GM06990 (cell line): ENCODE results near the gene ADARB2.

ENCODE experiments used
- DNase-seq: peaks from one replicate; pipeline ENCODE4 v3.0.0-alpha.2; 2011; ENCODE audit not compliant: insufficient read length; ENCODE audit errors: extremely low read depth
- H3K27me3 ChIP-seq: replicated peaks from 2 replicates; pipeline ENCODE4 v1.6.0; 2011; ENCODE audit warnings: low read length; ENCODE audit not compliant: control insufficient read depth, insufficient read depth
- H3K36me3 ChIP-seq: 2 replicates; pipeline ENCODE4 v1.5.1; 2011; ENCODE audit warnings: low read length; ENCODE audit not compliant: control insufficient read depth, insufficient read depth
- H3K4me3 ChIP-seq: replicated peaks from 2 replicates; pipeline ENCODE4 v1.5.1; 2011; ENCODE audit warnings: low read depth, mild to moderate bottlenecking, control low read depth, low read length
- TF ChIP-seq, protein P1 (sequence below): IDR thresholded peaks from 2 replicates; pipeline ENCODE4 v1.5.1; 2011; ENCODE audit warnings: low read length, control low read depth, mild to moderate bottlenecking, inconsistent platforms; ENCODE audit not compliant: insufficient read depth, poor library complexity, severe bottlenecking

Gene ADARB2

DNA sequence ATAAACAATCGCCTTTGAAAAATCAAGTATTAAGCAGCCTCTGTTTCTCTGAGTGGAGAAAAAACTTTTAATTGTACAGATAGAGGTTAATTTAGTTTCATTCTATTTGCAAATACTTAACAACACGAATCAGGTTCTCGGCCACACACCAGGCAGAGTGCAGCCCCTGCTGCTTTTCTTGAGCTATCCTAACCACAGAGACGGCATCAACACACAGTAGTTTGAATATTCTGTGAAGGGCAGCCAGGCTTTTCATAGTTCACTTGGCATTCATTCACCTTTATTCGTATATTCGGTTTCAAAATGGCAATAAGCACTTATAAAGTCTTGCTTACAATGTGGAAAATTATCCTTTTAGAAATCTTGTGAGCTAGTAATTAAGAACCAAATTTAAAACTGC, 5.7 kb downstream of the ADARB2 start:
- DNase-seq, result no peak
- Histone ChIP-seq H3K4me3 (no peak overlapping the region), H3K27me3 (no peaks in the 10 kb centered on the region), H3K36me3 (no peaks in the 10 kb centered on the region)
- TF ChIP-seq, protein P1, sequence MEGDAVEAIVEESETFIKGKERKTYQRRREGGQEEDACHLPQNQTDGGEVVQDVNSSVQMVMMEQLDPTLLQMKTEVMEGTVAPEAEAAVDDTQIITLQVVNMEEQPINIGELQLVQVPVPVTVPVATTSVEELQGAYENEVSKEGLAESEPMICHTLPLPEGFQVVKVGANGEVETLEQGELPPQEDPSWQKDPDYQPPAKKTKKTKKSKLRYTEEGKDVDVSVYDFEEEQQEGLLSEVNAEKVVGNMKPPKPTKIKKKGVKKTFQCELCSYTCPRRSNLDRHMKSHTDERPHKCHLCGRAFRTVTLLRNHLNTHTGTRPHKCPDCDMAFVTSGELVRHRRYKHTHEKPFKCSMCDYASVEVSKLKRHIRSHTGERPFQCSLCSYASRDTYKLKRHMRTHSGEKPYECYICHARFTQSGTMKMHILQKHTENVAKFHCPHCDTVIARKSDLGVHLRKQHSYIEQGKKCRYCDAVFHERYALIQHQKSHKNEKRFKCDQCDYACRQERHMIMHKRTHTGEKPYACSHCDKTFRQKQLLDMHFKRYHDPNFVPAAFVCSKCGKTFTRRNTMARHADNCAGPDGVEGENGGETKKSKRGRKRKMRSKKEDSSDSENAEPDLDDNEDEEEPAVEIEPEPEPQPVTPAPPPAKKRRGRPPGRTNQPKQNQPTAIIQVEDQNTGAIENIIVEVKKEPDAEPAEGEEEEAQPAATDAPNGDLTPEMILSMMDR, result no peak

DNA sequence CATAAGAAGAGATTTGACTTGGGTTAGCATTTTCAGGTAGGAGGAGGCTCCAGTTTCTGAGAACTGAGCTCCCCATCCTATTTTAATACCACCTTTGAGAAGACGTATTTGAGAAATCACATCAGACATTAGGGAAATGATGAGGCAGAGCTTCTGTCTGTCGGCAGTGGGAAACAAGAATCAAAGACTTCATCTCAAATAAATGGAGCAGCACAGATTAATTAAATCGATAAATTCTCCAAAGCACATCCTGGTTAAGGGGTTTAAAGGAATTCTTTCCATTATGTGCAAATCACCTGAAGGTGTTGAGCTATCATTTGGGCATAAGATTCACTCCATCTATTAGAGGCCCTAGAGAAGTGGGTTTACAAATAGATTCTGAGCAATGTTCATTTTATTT, 7.6 kb downstream of the ADARB2 start:
- TF ChIP-seq, protein P1, result no peak
- DNase-seq, result no peak
- Histone ChIP-seq H3K27me3 (no peaks in the 10 kb centered on the region), H3K4me3 (0 out of 2 replicates have a peak overlapping the region, but pooled peaks have one; percentile 14), H3K36me3 (peaks cover 1% of the 10 kb centered on the region; the same call in 1 of the 2 replicates)

DNA sequence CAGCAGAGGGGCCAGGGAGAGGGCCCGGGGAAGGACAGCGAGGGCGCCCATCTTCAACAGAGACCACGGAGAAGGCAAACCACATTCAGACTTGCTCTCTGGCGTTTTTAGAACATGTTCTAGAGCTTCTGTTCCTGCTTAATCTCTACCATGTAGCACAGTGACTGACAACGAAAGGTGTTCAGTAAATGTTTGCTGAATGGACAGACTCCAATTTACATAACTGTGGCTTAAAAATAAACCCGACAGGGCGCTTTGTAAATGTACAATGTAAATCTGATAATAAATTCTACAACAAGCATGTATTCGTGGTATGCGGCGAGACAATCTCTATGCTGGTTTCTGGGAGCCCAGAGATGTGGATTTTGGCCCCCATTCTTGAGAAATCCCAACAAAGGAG, 10.5 kb downstream of the ADARB2 start:
- TF ChIP-seq, protein P1, result no peak
- Histone ChIP-seq H3K4me3 (no peak overlapping the region), H3K36me3 (peaks cover 4% of the 10 kb centered on the region), H3K27me3 (no peaks in the 10 kb centered on the region)
- DNase-seq, result no peak

DNA sequence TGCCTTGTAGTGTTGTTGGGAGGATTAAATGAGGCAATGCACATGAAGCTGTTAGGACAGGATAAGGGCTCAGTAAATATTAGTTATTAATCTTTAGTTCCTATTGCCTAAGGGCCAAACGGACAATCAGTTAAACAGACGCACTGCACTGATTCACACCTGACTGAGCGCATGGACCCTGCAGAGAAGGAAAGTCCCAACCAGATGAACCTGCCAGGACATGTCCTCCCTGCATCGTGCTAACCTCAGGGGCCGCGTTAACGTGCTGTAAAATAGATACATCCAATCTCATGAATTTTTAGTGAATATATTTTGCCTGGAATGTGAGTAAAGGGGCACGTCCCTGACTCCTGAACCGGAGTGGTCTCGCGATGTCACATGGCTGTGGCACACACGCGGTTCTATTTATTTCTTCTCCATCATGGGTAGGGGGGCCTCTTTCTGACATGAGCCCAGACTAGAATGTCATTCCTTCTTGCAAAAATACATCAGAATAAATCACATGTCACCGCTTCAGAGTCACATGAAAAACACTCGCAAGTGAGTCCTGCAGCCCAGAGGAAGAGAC, 12.3 kb downstream of the ADARB2 start:
- H3K36me3 ChIP-seq, result peaks cover 4% of the 10 kb centered on the region
- TF ChIP-seq, protein P1, result no peak
- DNase-seq, result no peak
- H3K4me3 ChIP-seq, result no peak overlapping the region
- no peaks in the 10 kb centered on the region for H3K27me3 ChIP-seq

DNA sequence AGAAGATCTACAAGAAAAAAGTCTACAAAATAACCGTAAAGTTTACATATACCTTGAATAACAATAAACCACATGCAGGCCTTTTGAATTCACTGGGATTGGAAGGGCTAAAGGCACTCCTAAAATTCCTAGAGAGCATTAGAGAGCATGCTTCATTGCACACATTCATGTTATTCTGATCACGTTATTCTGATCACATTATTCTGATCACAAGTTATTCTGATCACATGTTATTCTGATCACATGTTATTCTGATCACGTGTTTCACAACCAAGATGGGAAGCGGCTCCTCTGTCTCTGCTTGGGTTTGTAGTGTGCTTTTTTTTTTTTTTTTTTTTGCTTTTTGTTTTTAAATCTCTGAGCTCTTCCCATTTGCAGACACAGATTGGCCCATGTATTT, 20.5 kb downstream of the ADARB2 start:
- TF ChIP-seq, protein P1, result no peak
- Histone ChIP-seq H3K27me3 (no peaks in the 10 kb centered on the region), H3K4me3 (no peak overlapping the region), H3K36me3 (no peaks in the 10 kb centered on the region; the same call in 1 of the 2 replicates)
- DNase-seq, result no peak

DNA sequence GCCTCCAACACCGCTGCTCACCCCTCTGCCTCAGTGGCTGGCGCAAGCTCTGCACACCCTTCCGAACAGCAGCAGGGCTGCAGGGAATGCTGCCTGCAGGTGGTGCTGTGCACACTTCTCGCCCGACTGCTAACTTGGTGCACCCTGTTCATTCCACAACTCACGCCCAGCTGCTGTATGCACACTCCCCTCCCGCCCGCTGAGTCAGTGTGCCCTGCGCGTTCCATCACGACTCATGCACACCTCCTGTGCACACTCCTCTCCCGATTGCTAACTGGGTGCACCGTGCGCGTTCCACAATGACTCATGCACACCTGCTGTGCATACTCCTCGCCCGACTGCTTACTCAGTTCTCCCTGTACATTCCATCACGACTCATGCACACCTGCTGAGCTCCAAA, 21.5 kb downstream of the ADARB2 start:
- Histone ChIP-seq H3K36me3 (no peaks in the 10 kb centered on the region; the same call in none of the 2 replicates), H3K4me3 (no peak overlapping the region), H3K27me3 (no peaks in the 10 kb centered on the region)
- DNase-seq, result peak; percentile 72
- TF ChIP-seq, protein P1, result peak; percentile 91
